AG04450 (cell line): ENCODE results near the gene ARAP2. TPM values are rescaled to one million over a fixed set of nuclear protein-coding genes. Genes with fewer than 3 reads are reported as not detected.

Experiments used
- CTCF ChIA-PET: fragments of 300-600, 350-600 bp; formaldehyde crosslinking; extraction: SDS; loops from one replicate; lab custom pipeline; 2022; ENCODE audit warnings: antibody characterized with exemption, inconsistent platforms; lab: Charles Lee
- POLR2A ChIA-PET: fragments of 350-600 bp; formaldehyde crosslinking; extraction: SDS; loops from one replicate; lab custom pipeline; 2021; ENCODE audit warnings: antibody characterized with exemption, inconsistent platforms; lab: Yijun Ruan, JAX
- DNase-seq: peaks from one replicate; pipeline ENCODE4 v3.0.0-alpha.2; 2011; ENCODE audit warnings: low read depth, low spot score
- H3K27ac ChIP-seq: one replicate; pipeline ENCODE4 v1.5.1; 2012; ENCODE audit warnings: low read depth, low read length, control low read depth
- H3K27me3 ChIP-seq: one replicate; pipeline ENCODE4 v1.6.0; 2012; ENCODE audit warnings: low read length; ENCODE audit not compliant: control insufficient read depth, insufficient read depth
- H3K4me3 ChIP-seq: 2 replicates; pipeline ENCODE4 v1.5.1; 2011; ENCODE audit warnings: mild to moderate bottlenecking, low read depth, low read length, control low read depth
- H3K9me3 ChIP-seq: 2 replicates; pipeline ENCODE4 v1.5.1; 2012; ENCODE audit warnings: low read length; ENCODE audit not compliant: control insufficient read depth, insufficient read depth
- polyA plus RNA-seq: library from polyadenylated mRNA; depleted of rRNA; stranded (reverse); fragments of >200 nt; gene quantifications from 2 replicates; pipeline ENCODE4 v1.2.3, GENCODE V29; 2011
- TF ChIP-seq, protein P1 (sequence below): IDR thresholded peaks from 2 replicates; pipeline ENCODE4 v1.5.1; 2011; ENCODE audit warnings: low read depth, low read length, control low read depth, inconsistent platforms

ARAP2 gene
- polyA plus RNA-seq, 1 experiment, result 0.11 TPM

DNA sequence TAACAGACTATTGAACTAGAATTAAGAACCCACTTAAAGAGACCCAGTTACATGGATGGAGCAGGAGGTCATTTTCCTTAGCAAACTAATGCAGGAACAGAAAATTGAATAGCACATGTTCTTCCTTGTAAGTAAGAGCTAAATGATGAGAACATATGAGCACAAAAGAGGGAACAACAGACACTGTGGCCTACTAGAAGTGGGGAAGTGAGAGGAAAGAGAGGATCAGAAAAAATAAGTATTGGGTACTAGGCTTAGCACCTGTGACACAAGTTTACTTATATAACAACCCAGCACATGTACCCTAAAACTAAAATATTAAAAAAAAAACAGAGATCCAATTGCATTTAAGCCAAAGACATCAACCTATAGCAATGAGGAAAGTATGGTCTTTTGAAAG is 26.2 kb downstream of the ARAP2 start:
- ChIA-PET POLR2A (no interaction called here), CTCF (no interaction called here)
- H3K27ac ChIP-seq, result no peak overlapping the region
- H3K27me3 ChIP-seq, result no peaks in the 10 kb centered on the region
- no peak overlapping the region for H3K4me3 ChIP-seq
- H3K9me3 ChIP-seq, result peaks cover 4% of the 10 kb centered on the region; the same call in 1 of the 2 replicates
- TF ChIP-seq, protein P1, sequence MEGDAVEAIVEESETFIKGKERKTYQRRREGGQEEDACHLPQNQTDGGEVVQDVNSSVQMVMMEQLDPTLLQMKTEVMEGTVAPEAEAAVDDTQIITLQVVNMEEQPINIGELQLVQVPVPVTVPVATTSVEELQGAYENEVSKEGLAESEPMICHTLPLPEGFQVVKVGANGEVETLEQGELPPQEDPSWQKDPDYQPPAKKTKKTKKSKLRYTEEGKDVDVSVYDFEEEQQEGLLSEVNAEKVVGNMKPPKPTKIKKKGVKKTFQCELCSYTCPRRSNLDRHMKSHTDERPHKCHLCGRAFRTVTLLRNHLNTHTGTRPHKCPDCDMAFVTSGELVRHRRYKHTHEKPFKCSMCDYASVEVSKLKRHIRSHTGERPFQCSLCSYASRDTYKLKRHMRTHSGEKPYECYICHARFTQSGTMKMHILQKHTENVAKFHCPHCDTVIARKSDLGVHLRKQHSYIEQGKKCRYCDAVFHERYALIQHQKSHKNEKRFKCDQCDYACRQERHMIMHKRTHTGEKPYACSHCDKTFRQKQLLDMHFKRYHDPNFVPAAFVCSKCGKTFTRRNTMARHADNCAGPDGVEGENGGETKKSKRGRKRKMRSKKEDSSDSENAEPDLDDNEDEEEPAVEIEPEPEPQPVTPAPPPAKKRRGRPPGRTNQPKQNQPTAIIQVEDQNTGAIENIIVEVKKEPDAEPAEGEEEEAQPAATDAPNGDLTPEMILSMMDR, result no peak
- no peak for DNase-seq

DNA sequence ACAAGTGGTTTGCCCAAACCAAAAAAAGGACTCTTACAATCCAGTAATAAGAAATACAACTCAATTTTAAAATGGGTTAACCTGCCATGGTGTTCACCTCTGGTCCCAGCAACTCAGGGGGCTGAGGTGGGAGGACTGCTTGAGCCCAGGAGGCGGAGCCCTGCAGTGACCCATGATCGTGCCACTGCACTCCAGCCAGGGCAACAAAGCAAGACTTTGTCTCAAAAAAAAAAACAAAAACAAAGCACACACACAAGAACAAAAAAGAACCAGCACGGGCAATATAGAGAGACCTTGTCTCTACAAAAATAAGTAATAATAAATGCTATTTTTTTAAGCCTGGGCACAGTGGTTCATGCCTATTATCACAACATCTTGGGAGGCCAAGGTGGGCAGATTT is 28.7 kb downstream of the ARAP2 start:
- POLR2A ChIA-PET, result no interaction called here
- no peak for DNase-seq

DNA sequence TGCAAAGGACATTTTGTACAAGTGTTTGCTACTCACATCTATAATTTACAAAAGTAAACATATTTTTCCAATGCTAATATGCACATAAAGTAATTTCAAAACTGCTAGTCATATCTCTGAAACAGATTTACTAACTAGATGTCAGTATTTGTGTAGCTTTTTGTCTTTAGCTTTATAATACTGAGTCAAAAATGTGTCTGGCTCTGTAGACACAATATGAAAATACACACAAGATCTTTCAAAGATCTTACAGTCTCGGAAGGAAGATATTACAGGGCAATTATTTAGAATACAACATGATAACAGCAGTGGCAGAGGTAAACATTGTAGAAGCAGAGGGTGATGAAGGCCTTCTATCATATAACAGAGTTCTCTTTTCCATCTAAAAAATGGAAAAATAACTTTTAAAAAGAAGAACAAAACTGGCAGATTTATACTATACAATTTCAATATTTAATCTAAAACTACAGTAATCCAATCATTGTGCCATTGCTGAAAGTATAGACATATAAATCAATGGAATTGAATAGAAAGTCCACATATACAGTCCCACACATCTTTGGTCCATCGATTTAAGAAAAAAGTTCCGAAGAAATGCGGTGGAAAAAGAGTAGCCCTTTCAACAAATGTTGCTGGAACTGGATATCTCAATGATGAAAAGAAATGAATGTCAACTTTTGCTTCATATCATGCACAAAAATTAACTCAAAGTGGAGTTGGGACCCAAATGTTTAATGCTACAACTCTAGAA is 29.4 kb downstream of the ARAP2 start:
- Histone ChIP-seq H3K27ac (no peak overlapping the region), H3K27me3 (no peaks in the 10 kb centered on the region), H3K9me3 (peaks cover 4% of the 10 kb centered on the region; the same call in 1 of the 2 replicates), H3K4me3 (no peak overlapping the region)
- TF ChIP-seq, protein P1, result no peak
- CTCF ChIA-PET, result no interaction called here
- DNase-seq, result no peak
- POLR2A ChIA-PET, result no interaction called here

More for the DNA sequence above, 28.7 kb downstream of the ARAP2 start:
- TF ChIP-seq, protein P1, result no peak
- no peak overlapping the region for H3K27ac ChIP-seq
- H3K4me3 ChIP-seq, result no peak overlapping the region
- CTCF ChIA-PET, result no interaction called here
- peaks cover 4% of the 10 kb centered on the region; the same call in 1 of the 2 replicates for H3K9me3 ChIP-seq
- H3K27me3 ChIP-seq, result no peaks in the 10 kb centered on the region

DNA sequence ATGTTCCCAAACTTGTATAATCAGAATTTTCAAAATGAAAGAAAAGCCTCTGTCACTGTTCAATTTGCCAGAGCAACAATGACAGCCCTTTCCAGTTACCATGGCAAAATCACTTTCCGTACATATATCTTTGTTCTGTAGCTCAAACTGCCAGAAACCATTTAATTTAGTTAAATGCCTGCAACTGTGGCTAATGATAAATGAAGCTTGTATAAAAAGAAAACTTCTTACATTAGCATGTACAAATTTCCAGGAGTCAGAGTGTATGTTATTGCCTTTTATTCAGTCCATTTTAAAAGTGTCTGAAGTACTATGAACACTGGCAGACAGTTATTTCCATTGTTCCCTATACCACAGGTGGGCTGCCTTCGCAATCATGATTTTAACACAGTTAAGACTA is 30.3 kb downstream of the ARAP2 start:
- CTCF ChIA-PET, result no interaction called here
- Histone ChIP-seq H3K27me3 (no peaks in the 10 kb centered on the region), H3K4me3 (no peak overlapping the region), H3K9me3 (peaks cover 4% of the 10 kb centered on the region; the same call in 1 of the 2 replicates), H3K27ac (no peak overlapping the region)
- no peak for DNase-seq
- POLR2A ChIA-PET, result no interaction called here
- TF ChIP-seq, protein P1, result no peak

DNA sequence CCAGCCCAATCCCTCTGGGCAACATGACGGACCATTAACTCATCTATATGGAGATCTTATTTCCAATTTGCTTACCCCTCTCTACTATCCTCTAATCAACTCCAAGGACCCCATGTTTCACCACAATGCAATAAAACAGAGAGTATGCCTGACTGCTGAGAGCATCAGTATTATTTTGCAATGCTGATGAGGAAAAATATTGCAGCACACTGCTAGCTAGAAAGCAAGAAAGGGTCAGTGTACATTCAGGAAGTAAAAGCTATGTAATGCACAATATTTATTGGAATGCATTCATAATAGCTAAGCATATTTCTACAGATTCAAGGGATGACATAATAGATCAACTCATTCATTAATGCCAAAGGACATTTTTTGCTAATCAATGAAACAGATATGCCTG is 33.2 kb downstream of the ARAP2 start:
- no peak for DNase-seq
- H3K4me3 ChIP-seq, result no peak overlapping the region
- H3K27me3 ChIP-seq, result no peaks in the 10 kb centered on the region
- H3K27ac ChIP-seq, result no peak overlapping the region
- CTCF ChIA-PET, result no interaction called here
- POLR2A ChIA-PET, result no interaction called here
- H3K9me3 ChIP-seq, result no peaks in the 10 kb centered on the region
- TF ChIP-seq, protein P1, result no peak
